ENCODE data around the gene HOXB8.

The HOXB8 gene

DNA sequence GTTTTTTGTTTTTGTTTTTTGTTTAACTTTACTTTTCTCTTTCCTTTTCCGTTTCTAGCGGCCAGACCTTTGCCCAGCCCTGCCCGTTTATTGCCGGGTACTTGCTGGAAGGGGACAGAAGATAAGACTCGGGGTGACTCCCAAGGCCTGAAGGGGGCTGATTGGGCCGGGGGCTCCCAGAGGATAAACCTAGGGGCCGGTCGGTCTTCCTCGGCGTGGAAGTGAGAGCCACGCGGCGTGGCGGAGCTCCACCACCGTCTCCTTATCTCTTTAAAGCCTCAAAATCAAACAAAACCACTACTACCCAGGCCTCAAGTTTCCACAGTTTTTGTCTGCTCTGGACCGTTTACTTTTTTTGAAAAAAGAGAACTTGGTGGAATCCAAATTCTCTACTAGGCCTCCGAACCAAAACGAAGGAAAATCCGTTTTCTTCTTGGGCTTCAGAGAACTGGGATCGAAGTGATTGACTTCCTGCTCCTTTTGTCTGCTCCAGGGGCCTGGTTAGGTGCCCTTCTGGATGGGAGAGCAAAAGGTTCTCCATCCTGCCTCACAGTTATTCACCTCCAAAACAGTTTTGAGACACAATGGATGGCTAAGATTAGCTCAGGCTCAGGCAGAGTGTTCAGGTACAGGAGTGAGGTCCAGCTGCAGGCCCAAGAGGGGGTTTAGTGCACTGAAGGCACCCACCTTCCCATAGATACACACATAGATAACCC lies 19.6 kb upstream of the HOXB8 start:
- peaks cover 41% of the 10 kb centered on the region for H3K4me1 ChIP-seq (ENCODE audit: low read length)
- H3K27ac ChIP-seq (ENCODE audit: low read length): peak overlapping the region; percentile 19
- TF ChIP-seq EZH2phosphoT487 (IDR thresholded peaks at IDR 0.05; ENCODE audit: low read depth): no peak
- TF ChIP-seq, protein P1, sequence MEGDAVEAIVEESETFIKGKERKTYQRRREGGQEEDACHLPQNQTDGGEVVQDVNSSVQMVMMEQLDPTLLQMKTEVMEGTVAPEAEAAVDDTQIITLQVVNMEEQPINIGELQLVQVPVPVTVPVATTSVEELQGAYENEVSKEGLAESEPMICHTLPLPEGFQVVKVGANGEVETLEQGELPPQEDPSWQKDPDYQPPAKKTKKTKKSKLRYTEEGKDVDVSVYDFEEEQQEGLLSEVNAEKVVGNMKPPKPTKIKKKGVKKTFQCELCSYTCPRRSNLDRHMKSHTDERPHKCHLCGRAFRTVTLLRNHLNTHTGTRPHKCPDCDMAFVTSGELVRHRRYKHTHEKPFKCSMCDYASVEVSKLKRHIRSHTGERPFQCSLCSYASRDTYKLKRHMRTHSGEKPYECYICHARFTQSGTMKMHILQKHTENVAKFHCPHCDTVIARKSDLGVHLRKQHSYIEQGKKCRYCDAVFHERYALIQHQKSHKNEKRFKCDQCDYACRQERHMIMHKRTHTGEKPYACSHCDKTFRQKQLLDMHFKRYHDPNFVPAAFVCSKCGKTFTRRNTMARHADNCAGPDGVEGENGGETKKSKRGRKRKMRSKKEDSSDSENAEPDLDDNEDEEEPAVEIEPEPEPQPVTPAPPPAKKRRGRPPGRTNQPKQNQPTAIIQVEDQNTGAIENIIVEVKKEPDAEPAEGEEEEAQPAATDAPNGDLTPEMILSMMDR (IDR thresholded peaks at IDR 0.05; ENCODE audit: low read depth, low read length): no peak
- peak overlapping the region; percentile 48; the same call in 1 of the 2 replicates for H3K9ac ChIP-seq (ENCODE audit: low read length)
- no peaks in the 10 kb centered on the region for H4K20me1 ChIP-seq (ENCODE audit: insufficient read depth, low read length)
- peaks cover 23% of the 10 kb centered on the region for H3K27me3 ChIP-seq (ENCODE audit: low read depth, low read length)
- H2AFZ ChIP-seq (ENCODE audit: low read depth, low read length): peak overlapping the region; percentile 55
- peak overlapping the region; percentile 93 for H3K4me2 ChIP-seq (ENCODE audit: low read length)
- no peaks in the 10 kb centered on the region for H3K79me2 ChIP-seq (ENCODE audit: low read length)
- H3K9me3 ChIP-seq (ENCODE audit: insufficient read depth, low read length): no peaks in the 10 kb centered on the region
- no peaks in the 10 kb centered on the region for H3K36me3 ChIP-seq (replicated peaks; ENCODE audit: low read depth, low read length)
- 0 out of 2 replicates have a peak overlapping the region, but pooled peaks have one; percentile 67 for H3K4me3 ChIP-seq (ENCODE audit: low read length)

DNA sequence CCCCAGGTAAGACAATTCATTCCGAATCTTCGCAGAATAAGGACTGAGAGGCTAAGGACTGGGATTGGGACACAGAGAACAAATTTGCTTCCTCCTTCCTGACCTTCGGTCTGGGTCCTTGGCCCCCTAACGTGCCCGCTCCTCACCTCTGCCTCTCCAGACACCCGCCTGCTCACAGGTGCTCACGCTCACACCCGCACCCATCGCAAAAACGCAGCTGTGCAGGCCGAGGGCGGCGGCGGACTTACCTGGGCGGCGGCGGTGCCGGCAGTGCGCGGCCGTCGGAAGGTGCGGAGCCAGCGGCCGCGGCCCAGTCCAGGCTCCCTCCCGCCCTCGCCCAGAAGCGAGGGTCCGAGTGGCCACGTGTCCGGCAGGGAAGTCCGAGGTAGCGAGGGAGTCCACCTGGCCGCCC lies 18.2 kb upstream of the HOXB8 start:
- Histone ChIP-seq H3K4me1 (ENCODE audit: low read length) (peaks cover 41% of the 10 kb centered on the region), H2AFZ (ENCODE audit: low read depth, low read length) (no peak overlapping the region), H3K9ac (ENCODE audit: low read length) (no peak overlapping the region), H3K27ac (ENCODE audit: low read length) (no peak overlapping the region), H3K79me2 (ENCODE audit: low read length) (no peaks in the 10 kb centered on the region), H3K4me2 (ENCODE audit: low read length) (no peak overlapping the region), H3K9me3 (ENCODE audit: insufficient read depth, low read length) (no peaks in the 10 kb centered on the region), H3K4me3 (ENCODE audit: low read length) (no peak overlapping the region), H4K20me1 (ENCODE audit: insufficient read depth, low read length) (no peaks in the 10 kb centered on the region), H3K27me3 (ENCODE audit: low read depth, low read length) (peaks cover 31% of the 10 kb centered on the region), H3K36me3 (replicated peaks; ENCODE audit: low read depth, low read length) (no peaks in the 10 kb centered on the region)
- no peak for TF ChIP-seq EZH2phosphoT487 (IDR thresholded peaks at IDR 0.05; ENCODE audit: low read depth)
- TF ChIP-seq, protein P1 (IDR thresholded peaks at IDR 0.05; ENCODE audit: low read depth, low read length): no peak

DNA sequence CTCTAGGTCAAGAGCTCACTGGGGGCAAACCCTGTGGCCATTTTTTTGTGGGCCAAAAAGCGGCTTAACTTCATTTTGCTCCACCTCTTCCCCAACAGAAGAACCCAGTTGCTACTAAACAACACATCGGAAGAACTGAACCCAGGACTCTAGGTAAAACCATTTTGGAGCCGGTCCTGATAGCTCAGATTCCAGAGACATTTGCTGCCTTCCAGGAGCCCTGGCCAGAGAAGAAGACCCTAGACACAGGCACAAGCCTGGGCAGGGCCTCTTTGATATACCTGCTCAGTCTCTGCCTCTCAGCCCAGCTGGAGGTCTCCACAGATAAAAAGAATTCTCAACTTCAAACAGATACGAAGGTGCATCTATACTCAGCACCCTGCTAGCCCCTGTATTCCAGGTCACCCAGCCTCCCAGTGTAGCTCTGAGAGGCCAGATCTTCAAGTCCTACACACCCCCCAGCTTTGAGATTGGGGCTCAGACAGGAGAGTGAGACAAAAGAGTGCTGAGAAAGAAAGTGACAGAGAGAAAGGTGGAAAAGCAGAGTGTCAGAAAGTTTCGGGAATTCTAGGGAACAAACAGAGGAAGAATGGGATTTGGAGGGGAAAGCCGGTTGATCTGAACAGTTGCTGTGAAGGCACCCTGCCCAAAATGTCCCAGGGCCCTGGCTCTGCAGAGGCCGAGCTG lies 17.6 kb upstream of the HOXB8 start:
- Histone ChIP-seq H2AFZ (ENCODE audit: low read depth, low read length) (peak overlapping the region; percentile 34; the same call in 1 of the 2 replicates), H3K9me3 (ENCODE audit: insufficient read depth, low read length) (no peaks in the 10 kb centered on the region), H4K20me1 (ENCODE audit: insufficient read depth, low read length) (no peaks in the 10 kb centered on the region), H3K9ac (ENCODE audit: low read length) (no peak overlapping the region), H3K4me1 (ENCODE audit: low read length) (peaks cover 41% of the 10 kb centered on the region), H3K4me2 (ENCODE audit: low read length) (peak overlapping the region; percentile 42), H3K79me2 (ENCODE audit: low read length) (no peaks in the 10 kb centered on the region), H3K27me3 (ENCODE audit: low read depth, low read length) (peaks cover 29% of the 10 kb centered on the region), H3K27ac (ENCODE audit: low read length) (no peak overlapping the region), H3K4me3 (ENCODE audit: low read length) (no peak overlapping the region), H3K36me3 (replicated peaks; ENCODE audit: low read depth, low read length) (no peaks in the 10 kb centered on the region)
- no peak for TF ChIP-seq EZH2phosphoT487 (IDR thresholded peaks at IDR 0.05; ENCODE audit: low read depth)
- TF ChIP-seq, protein P1 (IDR thresholded peaks at IDR 0.05; ENCODE audit: low read depth, low read length): no peak

Data from OCI-LY3 (cell line).